GM18505 (cell line): Measurements from ENCODE around the gene RPL4.
"Not testable (repeated sequence)": the region's sequence is repeated elsewhere in the genome, so short reads cannot be mapped to it uniquely, and the experiment has no call there.

ENCODE experiments used
- ATAC-seq: cut with Tn5 transposase; IDR thresholded peaks from one replicate; pipeline ENCODE4 v1.9.1; 2021; ENCODE audit not compliant: unreplicated experiment
- POLR2A ChIP-seq: IDR thresholded peaks from 4 replicates; pipeline ENCODE4 v1.6.1; 2011; ENCODE audit warnings: borderline replicate concordance; ENCODE audit not compliant: insufficient read depth, insufficient read length; ENCODE audit errors: extremely low read depth

Gene RPL4

GRCh38 chr15:66504563-66505429, at the start of gene RPL4, which contains the start of gene ZWILCH:
Gene RPL4 (minus strand): TSS chr15:66504855. CDS start chr15:66504790, 65 bp downstream.
Gene ZWILCH (plus strand): TSS chr15:66505326. CDS start chr15:66505339, 13 bp downstream.
- peak; percentile 96 for TF ChIP-seq POLR2A
- peak; percentile 73 for ATAC-seq

GRCh38 chr15:66545255-66545654, 40.6 kb upstream of the RPL4 start:
- ATAC-seq, result no peak
- no peak for TF ChIP-seq POLR2A

GRCh38 chr15:66542896-66543295, 38.2 kb upstream of the RPL4 start:
- TF ChIP-seq POLR2A, result no peak
- no peak for ATAC-seq

GRCh38 chr15:66535056-66535455, 30.4 kb upstream of the RPL4 start:
- ATAC-seq, result no peak
- TF ChIP-seq POLR2A, result no peak

GRCh38 chr15:66524838-66525237, 20.2 kb upstream of the RPL4 start:
- no peak for TF ChIP-seq POLR2A
- no peak for ATAC-seq

- no peak for TF ChIP-seq POLR2A
- no peak for ATAC-seq
Measured at GRCh38 chr15:66523926-66524325, 19.3 kb upstream of the RPL4 start.

- no peak for ATAC-seq
- no peak for TF ChIP-seq POLR2A
Measured at GRCh38 chr15:66515901-66516322, 11.3 kb upstream of the RPL4 start.

GRCh38 chr15:66514586-66514985, 9.9 kb upstream of the RPL4 start:
- ATAC-seq, result no peak
- no peak for TF ChIP-seq POLR2A

GRCh38 chr15:66508293-66508883, 3.7 kb upstream of the RPL4 start:
- TF ChIP-seq POLR2A, result no peak
- ATAC-seq, result no peak

GRCh38 chr15:66505818-66506217, 1.2 kb upstream of the RPL4 start:
- ATAC-seq, result no peak
- no peak for TF ChIP-seq POLR2A

GRCh38 chr15:66505430-66505811, 766 bp upstream of the RPL4 start:
- TF ChIP-seq POLR2A, result no peak
- peak; percentile 25 for ATAC-seq

- no peak for ATAC-seq
- no peak for TF ChIP-seq POLR2A
Measured at GRCh38 chr15:66503780-66504562, 684 bp downstream of the RPL4 start.

GRCh38 chr15:66503041-66503648, 1.5 kb downstream of the RPL4 start:
- not testable (repeated sequence) for ATAC-seq
